Measurements from ENCODE around the gene AHCYL2.
"Not testable (repeated sequence)": the region's sequence is repeated elsewhere in the genome, so short reads cannot be mapped to it uniquely, and the experiment has no call there.

Gene AHCYL2

GRCh38 chr7:129359176-129359575, 134.3 kb downstream of the AHCYL2 start:
- DNase-seq, result no peak

DNA sequence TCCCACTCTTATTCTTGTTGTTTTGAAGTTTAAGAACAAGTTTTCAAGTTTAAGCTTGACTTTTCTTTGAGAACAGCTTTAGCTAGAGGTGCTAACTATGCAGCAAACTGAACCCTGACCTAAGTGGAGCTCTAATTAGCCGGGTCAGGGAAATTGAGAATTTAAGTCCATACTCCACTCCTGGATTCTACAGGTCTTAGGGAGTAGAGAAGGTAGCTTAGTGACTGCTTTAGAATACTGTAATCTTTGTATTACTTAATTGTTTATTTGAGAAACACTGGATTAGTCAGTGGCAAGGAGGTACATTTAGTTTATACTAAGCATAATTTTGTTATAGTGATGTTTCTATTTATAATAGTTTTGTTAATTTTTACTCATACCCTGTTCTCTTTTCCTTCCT, 134.8 kb downstream of the AHCYL2 start:
- no peak for DNase-seq

DNA sequence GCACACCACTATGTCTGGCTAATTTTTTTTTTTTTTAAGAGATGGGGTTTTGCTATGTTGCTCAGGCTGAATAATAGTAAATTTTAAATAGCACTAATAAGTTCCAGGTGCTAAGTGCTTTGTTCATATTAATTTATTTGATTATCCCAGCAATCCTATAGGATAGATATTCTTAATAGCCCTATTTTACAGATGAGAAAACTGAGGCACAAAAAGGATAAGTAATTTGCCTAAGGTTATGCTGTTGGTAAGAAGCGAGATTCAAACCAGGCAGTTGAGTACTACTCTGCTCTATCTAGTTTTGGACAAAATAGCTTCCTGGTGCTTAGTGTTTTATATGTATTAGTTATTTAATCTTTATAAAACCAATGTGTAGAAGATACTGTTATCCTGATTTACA, 136.9 kb downstream of the AHCYL2 start:
- no peak for DNase-seq

GRCh38 chr7:129362496-129362895, 137.7 kb downstream of the AHCYL2 start:
- DNase-seq, result no peak

- no peak for DNase-seq
These were observed 142.5 kb downstream of the AHCYL2 start for GRCh38 chr7:129367349-129367699.

DNA sequence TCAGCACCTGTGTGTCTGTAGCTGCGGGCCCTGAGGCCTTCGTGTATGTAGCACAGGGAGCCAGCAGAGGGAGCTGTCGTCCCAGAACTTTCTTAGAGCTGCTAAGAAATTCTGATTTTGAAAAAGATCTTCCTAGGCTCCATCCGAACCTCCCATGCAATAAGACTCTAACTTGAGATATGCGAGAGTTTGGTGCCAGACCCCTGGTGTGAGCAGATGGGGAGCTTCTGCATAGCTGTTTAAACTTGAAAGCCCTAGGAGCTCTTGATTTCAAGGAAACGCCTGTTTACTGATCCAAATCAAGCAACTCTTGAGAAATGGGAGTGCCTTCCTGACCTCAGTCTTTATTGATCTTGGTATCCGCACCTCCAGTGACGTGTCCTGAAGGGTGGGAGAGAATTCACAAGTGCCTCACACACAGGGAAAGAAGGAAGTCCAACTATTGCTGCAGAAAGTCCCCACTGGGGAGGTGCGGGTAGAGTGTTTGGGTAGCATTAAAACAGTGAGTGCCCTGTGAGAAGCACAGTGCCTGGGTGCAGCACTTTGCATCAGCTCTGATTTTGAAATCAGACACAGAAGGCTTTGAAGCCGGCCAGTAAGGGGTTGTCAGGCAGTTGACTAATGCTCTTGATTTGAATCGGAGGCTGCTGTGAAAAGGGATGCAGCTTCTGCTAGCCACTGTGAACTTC, 143.0 kb downstream of the AHCYL2 start:
- peak; percentile 78 for DNase-seq

DNA sequence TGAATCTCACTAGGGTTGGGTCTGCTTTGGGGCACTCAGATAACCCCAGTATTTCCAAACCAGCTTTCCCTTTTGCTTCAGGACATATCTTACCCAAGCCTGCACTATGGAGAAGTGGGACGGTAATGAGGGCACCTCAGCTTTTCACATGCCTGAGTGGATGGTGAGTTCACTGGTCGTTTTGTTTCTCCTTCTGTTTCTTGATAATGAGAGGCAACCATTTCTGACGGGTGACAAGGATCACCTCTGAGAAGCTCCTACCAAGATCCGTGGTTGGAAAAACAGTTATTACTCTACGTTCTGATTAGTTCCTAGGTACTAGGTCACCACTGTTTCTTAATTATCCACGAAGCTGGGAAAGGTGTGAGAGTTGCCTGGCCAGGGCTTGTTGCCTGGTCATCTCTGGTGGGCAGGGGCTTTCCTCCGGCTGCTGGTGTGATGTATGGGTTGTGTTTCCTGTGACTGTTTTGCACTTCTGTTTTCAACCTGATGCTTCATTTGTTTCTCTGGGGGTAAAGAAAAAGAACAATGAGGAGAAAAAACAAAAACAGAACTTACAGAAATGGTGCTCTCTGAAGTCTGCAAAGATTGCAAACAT, 143.7 kb downstream of the AHCYL2 start:
- DNase-seq, result no peak

DNA sequence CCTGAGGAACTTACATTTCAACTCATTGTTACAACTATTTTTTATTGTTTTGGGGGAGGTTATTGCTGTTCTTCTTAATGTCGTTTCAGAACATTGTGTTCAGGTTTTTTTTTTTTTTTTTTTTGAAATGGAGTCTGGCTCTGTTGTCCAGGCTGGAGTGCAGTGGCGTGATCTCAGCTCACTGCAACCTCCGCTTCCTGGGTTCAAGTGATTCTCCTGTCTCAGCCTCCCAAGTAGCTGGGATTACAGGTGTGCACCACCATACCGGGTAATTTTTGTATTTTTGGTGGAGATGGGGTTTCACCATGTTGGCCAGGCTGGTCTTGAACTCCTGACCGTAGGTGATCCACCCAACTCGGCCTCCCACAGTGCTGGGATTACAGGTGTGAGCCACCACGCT, 144.6 kb downstream of the AHCYL2 start:
- DNase-seq, result not testable (repeated sequence)

DNA sequence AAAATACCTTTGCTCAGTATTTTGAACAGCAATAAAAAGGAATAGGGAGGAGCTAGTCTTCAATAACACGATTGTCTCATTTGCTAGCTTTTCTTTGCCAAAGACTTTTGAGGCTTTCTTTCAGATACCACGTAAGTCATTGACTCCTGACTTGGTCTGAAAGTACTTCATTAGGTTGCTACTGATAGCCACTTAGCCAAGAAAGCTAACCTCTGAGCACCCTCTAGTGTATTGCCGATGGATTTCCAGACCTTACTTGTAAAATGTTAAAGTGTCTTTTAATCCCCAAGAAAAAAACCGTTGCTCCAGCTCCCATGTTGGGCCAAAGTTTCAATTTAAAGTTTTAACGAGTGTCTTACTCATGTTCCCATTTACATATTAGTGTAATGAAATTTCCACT, 146.0 kb downstream of the AHCYL2 start:
- DNase-seq, result no peak

GRCh38 chr7:129371487-129371886, 146.7 kb downstream of the AHCYL2 start:
- no peak for DNase-seq

GRCh38 chr7:129373651-129374428, 149.0 kb downstream of the AHCYL2 start:
- no peak for DNase-seq

- no peak for DNase-seq
These were observed 150.5 kb downstream of the AHCYL2 start for GRCh38 chr7:129375141-129375938.

- DNase-seq, result peak; percentile 57
These were observed 151.4 kb downstream of the AHCYL2 start for GRCh38 chr7:129376076-129376777.

- DNase-seq, result no peak
These were observed 152.2 kb downstream of the AHCYL2 start for GRCh38 chr7:129376778-129377700.

GRCh38 chr7:129381710-129382484, 157.1 kb downstream of the AHCYL2 start:
- DNase-seq, result no peak

DNA sequence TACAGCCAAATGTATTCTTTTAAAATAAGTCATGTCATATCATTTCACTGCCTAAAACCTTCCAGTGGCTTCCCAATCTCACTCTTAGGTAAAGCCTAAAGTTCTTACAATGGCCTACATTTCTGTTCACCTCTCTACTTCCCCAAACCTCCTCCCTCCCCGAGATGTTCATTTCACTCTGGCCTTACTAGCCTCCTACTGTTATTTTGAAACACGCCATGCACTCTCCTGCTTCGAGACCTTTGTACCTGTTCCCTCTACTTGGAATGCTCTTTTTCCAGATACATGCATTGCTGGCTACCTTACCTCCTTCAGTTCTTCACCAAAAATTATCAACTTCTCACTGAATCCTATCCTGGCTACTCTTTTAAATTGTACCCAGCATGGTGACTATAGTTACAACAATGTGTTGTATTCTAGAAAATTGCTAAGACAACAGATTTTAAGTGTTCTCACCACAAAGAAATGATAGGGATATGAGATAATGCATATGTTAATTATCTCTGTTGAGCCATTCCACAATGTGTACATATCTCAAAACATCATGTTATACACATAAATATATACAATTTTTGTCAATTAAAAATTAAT, 158.8 kb downstream of the AHCYL2 start:
- DNase-seq, result no peak

DNA sequence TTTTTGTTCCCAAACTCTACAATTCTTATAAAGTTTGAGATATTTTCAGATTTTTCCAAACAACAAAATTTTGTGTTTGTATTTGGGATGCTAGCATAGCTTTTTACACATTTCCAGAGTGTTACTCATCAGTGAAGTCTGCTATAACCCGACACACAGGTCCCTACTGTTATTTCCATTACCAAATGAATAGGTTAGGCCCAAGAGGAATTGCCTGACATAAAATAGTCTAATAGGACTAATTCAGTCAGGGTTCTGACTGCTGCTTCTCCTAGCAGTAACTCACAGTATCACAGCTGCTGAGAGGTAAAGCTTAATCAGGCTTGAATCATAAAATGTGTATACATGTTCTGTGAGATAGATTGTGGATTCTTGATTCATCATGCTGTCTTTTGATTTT, 160.3 kb downstream of the AHCYL2 start:
- DNase-seq, result no peak

DNA sequence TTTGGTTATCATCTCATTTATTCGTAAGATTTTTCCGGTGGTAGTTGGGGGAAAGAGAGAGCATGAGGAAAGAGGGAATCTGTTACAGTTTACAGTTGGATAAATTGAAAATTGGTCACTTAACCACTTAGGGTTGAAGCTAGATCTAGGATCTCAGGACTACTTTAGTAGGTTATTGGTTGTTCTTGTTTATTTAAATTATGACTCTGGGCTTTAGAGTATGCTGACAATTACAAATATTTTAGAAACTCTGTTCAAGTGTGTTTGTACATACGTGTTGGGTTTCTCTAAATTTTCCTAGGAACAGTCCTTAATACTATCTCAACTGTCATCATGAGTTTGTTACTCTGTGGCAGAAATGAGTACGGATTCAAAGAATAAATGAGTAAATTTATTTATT, 160.8 kb downstream of the AHCYL2 start:
- DNase-seq, result no peak

- DNase-seq, result no peak
These were observed 161.7 kb downstream of the AHCYL2 start for GRCh38 chr7:129386506-129386905.

DNA sequence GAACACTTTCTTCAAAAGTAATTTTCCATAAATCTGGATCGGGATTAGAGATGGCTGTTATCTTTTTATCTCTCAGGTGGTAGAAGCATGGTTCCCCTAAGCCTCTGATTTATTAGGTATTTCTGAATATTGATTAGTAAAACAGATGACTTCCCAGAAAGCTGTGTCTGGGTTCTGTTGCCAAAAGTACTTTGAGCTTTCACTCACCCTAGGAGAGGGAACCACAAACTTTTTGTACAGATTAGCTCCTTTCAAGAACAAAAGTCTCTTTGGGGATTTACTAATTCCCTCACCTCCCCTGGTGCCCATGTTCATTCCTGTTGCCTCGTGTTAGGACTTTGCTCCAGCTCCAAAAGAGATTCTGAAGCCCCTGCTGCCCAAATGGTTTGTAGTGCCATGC, 162.7 kb downstream of the AHCYL2 start:
- no peak for DNase-seq
